Mesothelial cell of epicardium (in vitro differentiated cells): ENCODE results near the gene FBXO46. TPM values are rescaled to one million over a fixed set of nuclear protein-coding genes. Genes with fewer than 3 reads are reported as not detected.
A peak's percentile ranks its signal among the peaks of the same experiment; 100 is the strongest.

Source experiments
- DNase-seq, 2 experiments: peaks; one replicate each; pipeline ENCODE4 v3.0.0; 2021; ENCODE audit warnings: low spot score in 2 of 2; ENCODE audit not compliant: unreplicated experiment in 2 of 2
- H3K27ac Mint-ChIP-seq: 2 replicates; pipeline ENCODE4 v1.8.0; 2021; ENCODE audit warnings: mixed read lengths
- H3K27me3 Mint-ChIP-seq: 2 replicates; pipeline ENCODE4 v1.8.0; 2021; ENCODE audit warnings: low read depth, mixed read lengths
- H3K36me3 Mint-ChIP-seq: 2 replicates; pipeline ENCODE4 v1.8.0; 2021; ENCODE audit warnings: mixed read lengths
- H3K4me1 Mint-ChIP-seq: 2 replicates; pipeline ENCODE4 v1.8.0; 2021; ENCODE audit warnings: mixed read lengths
- H3K4me3 Mint-ChIP-seq: 2 replicates; pipeline ENCODE4 v1.8.0; 2021; ENCODE audit warnings: mild to moderate bottlenecking, moderate library complexity, mixed read lengths
- H3K9me3 Mint-ChIP-seq: 2 replicates; pipeline ENCODE4 v1.8.0; 2021; ENCODE audit warnings: mixed read lengths
- CTCF ChIP-seq: fragments of 200-600 bp; sonication (generic); IDR thresholded peaks from one replicate; pipeline ENCODE4 v1.5.0; 2021; ENCODE audit warnings: antibody characterized with exemption; ENCODE audit not compliant: unreplicated experiment
- total RNA-seq: library from RNA; stranded (reverse); gene quantifications from 3 replicates; pipeline ENCODE4 v1.2.1, GENCODE V29; 2021

Gene FBXO46
- total RNA-seq, 1 donor from 2014 or later, result 36.6 TPM

GRCh38 chr19:45770192-45771101 is 39.8 kb upstream of the FBXO46 start:
- H3K36me3 Mint-ChIP-seq, result peaks cover 4% of the 10 kb centered on the region
- peaks cover 17% of the 10 kb centered on the region for H3K4me1 Mint-ChIP-seq
- TF ChIP-seq CTCF, result peak; percentile 100
- peak overlapping the region; percentile 98 for H3K27ac Mint-ChIP-seq
- H3K27me3 Mint-ChIP-seq, result no peaks in the 10 kb centered on the region
- H3K9me3 Mint-ChIP-seq, result no peaks in the 10 kb centered on the region
- peak overlapping the region; percentile 98 for H3K4me3 Mint-ChIP-seq
- DNase-seq, result peak; percentile 90 to 98

GRCh38 chr19:45769821-45770191 is 39.1 kb upstream of the FBXO46 start:
- TF ChIP-seq CTCF, result no peak
- Mint-ChIP-seq H3K4me3 (peak overlapping the region; percentile 98), H3K9me3 (no peaks in the 10 kb centered on the region), H3K36me3 (peaks cover 6% of the 10 kb centered on the region), H3K27me3 (no peaks in the 10 kb centered on the region), H3K4me1 (peaks cover 21% of the 10 kb centered on the region), H3K27ac (peak overlapping the region; percentile 98)
- DNase-seq, result no peak

- DNase-seq, result peak; percentile 100
- peaks cover 26% of the 10 kb centered on the region for H3K4me1 Mint-ChIP-seq
- H3K27ac Mint-ChIP-seq, result peak within 1 kb of the TSS; percentile 100
- H3K27me3 Mint-ChIP-seq, result no peaks in the 10 kb centered on the region
- no peaks in the 10 kb centered on the region for H3K9me3 Mint-ChIP-seq
- peak within 1 kb of the TSS; percentile 98 for H3K4me3 Mint-ChIP-seq
- TF ChIP-seq CTCF, result no peak
- H3K36me3 Mint-ChIP-seq, result peaks cover 6% of the 10 kb centered on the region
Observed at GRCh38 chr19:45768984-45769782, 38.5 kb upstream of the FBXO46 start, which contains the start of gene SIX5. TSS of gene SIX5 (minus strand) at chr19:45769252. CDS start at chr19:45768844, 408 bp downstream.

- Mint-ChIP-seq H3K27me3 (no peaks in the 10 kb centered on the region), H3K36me3 (peaks cover 6% of the 10 kb centered on the region), H3K27ac (peak overlapping the region; percentile 100), H3K4me1 (peaks cover 29% of the 10 kb centered on the region), H3K9me3 (no peaks in the 10 kb centered on the region), H3K4me3 (peak overlapping the region; percentile 98)
- no peak for TF ChIP-seq CTCF
- DNase-seq, result peak in 1 of 2 experiments; percentile 77
Observed at GRCh38 chr19:45768655-45768983, 37.9 kb upstream of the FBXO46 start.

- H3K27ac Mint-ChIP-seq, result peak overlapping the region; percentile 97
- DNase-seq, result peak in 1 of 2 experiments; percentile 70
Observed at GRCh38 chr19:45767881-45768654, 37.4 kb upstream of the FBXO46 start.

More at GRCh38 chr19:45767881-45768654, 37.4 kb upstream of the FBXO46 start:
- Mint-ChIP-seq H3K27me3 (no peaks in the 10 kb centered on the region), H3K4me1 (peaks cover 29% of the 10 kb centered on the region), H3K9me3 (no peaks in the 10 kb centered on the region), H3K36me3 (peaks cover 2% of the 10 kb centered on the region), H3K4me3 (peak overlapping the region; percentile 87)
- TF ChIP-seq CTCF, result no peak
